GM12878 (cell line): ENCODE data around the gene PSMB9.

Experiments
- BHLHE40 ChIP-seq, 2 experiments: fragments of 450-650 bp in 1 of 2; IDR thresholded peaks; 2 replicates each; pipeline ENCODE4 v1.6.1; 2011 to 2017; ENCODE audit warnings: low read depth in 2 of 2, borderline replicate concordance in 1 of 2, improper control_type of control experiment in 1 of 2, low read length in 1 of 2, mild to moderate bottlenecking in 1 of 2
- BRCA1 ChIP-seq: IDR thresholded peaks from 2 replicates; pipeline ENCODE4 v1.6.1; 2011; ENCODE audit warnings: low read depth, low read length, improper control_type of control experiment
- CTCF ChIP-seq, 3 experiments: IDR thresholded peaks in 2 of 3; conservative IDR thresholded peaks in 1 of 3; 2 replicates each; pipeline ENCODE4 v1.5.1; 2011; ENCODE audit warnings: low read depth in 3 of 3, low read length in 3 of 3, mild to moderate bottlenecking in 3 of 3, control low read depth in 2 of 3, moderate library complexity in 2 of 3, inconsistent platforms in 1 of 3, mixed read lengths in 1 of 3; ENCODE audit not compliant: control insufficient read depth in 2 of 3, insufficient read depth in 1 of 3; ENCODE audit errors: extremely low read depth in 1 of 3
- EP300 ChIP-seq, 2 experiments: fragments of 150-350 bp in 1 of 2; IDR thresholded peaks; 2 replicates each; pipeline ENCODE4 v1.6.1; 2011 to 2012; ENCODE audit warnings: low read depth in 2 of 2, low read length in 2 of 2, borderline replicate concordance in 1 of 2, improper control_type of control experiment in 1 of 2, inconsistent platforms in 1 of 2; ENCODE audit not compliant: control insufficient read depth in 1 of 2
- EZH2 ChIP-seq: IDR thresholded peaks from 2 replicates; pipeline ENCODE4 v1.6.1; 2012; ENCODE audit warnings: low read depth, mild to moderate bottlenecking, control low read depth, inconsistent platforms, low read length, borderline replicate concordance; ENCODE audit not compliant: control insufficient read depth
- MYC ChIP-seq: IDR thresholded peaks from 2 replicates; pipeline ENCODE4 v1.6.1; 2011; ENCODE audit warnings: mild to moderate bottlenecking, low read length, moderate library complexity, inconsistent platforms; ENCODE audit not compliant: insufficient read depth, insufficient replicate concordance, insufficient read length, severe bottlenecking
- PML ChIP-seq: IDR thresholded peaks from 2 replicates; pipeline ENCODE4 v1.6.1; 2012; ENCODE audit warnings: low read length, inconsistent platforms
- RCOR1 ChIP-seq: conservative IDR thresholded peaks from 2 replicates; pipeline ENCODE4 v1.6.1; 2012; ENCODE audit warnings: low read depth, low read length, improper control_type of control experiment
- SUZ12 ChIP-seq: fragments of 200-600 bp; sonication (generic); IDR thresholded peaks from one replicate; pipeline ENCODE4 v1.6.1; 2018; ENCODE audit warnings: antibody characterized with exemption, mild to moderate bottlenecking; ENCODE audit not compliant: unreplicated experiment
- USF2 ChIP-seq: IDR thresholded peaks from 2 replicates; pipeline ENCODE4 v1.6.1; 2011; ENCODE audit warnings: low read depth, low read length, improper control_type of control experiment, borderline replicate concordance
- TF ChIP-seq, protein P1 (sequence below): fragments of 450-650 bp; IDR thresholded peaks from 2 replicates; pipeline ENCODE4 v1.6.1; 2016; ENCODE audit warnings: mild to moderate bottlenecking

- TF ChIP-seq RCOR1 (no peak), BHLHE40 (IDR thresholded peaks at IDR 0.05; ENCODE audit: borderline replicate concordance in 1 of 2, low read depth in 2 of 2, low read length in 1 of 2) (no peak), CTCF (IDR thresholded peaks at IDR 0.05 in 2 of 3, conservative IDR thresholded peaks at IDR 0.05 in 1 of 3; ENCODE audit: control insufficient read depth in 2 of 3, extremely low read depth in 1 of 3, insufficient read depth in 1 of 3, low read depth in 3 of 3, low read length in 3 of 3) (no peak), PML (no peak), MYC (no peak), USF2 (no peak), BRCA1 (no peak), EZH2 (no peak), EP300 (IDR thresholded peaks at IDR 0.05; ENCODE audit: borderline replicate concordance in 1 of 2, control insufficient read depth in 1 of 2, low read depth in 2 of 2, low read length in 2 of 2) (no peak), SUZ12 (no peak)
- TF ChIP-seq, protein P1, sequence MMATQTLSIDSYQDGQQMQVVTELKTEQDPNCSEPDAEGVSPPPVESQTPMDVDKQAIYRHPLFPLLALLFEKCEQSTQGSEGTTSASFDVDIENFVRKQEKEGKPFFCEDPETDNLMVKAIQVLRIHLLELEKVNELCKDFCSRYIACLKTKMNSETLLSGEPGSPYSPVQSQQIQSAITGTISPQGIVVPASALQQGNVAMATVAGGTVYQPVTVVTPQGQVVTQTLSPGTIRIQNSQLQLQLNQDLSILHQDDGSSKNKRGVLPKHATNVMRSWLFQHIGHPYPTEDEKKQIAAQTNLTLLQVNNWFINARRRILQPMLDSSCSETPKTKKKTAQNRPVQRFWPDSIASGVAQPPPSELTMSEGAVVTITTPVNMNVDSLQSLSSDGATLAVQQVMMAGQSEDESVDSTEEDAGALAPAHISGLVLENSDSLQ = no peak
Observed at GRCh38 chr6:32836873-32837272, 17.1 kb upstream of the PSMB9 start.
